ENCODE measurements around the gene MAFF.

Gene MAFF

DNA sequence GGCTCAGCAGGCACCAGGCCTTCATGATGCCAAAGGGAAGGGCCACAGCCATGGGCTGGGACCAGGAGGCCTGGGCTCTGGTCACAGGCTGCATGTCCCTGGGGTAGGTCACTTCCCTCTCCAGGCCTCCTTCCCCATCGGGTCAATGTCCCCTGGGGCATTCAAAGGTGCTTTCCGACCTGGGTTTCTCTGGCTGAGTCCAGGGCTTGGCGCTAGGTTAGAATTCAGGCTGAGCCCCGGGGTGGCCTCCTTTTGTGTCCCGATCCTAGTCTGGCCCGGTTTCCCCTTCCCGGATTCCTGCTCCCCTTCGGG is 12.2 kb downstream of the MAFF start:
- DNase-seq (ENCODE audit: low read depth): no peak
- TF ChIP-seq CTCF (conservative IDR thresholded peaks at IDR 0.05; ENCODE audit: low read depth, low read length): no peak
- peak overlapping the region; percentile 23 for H3K4me3 ChIP-seq (ENCODE audit: low read length)

DNA sequence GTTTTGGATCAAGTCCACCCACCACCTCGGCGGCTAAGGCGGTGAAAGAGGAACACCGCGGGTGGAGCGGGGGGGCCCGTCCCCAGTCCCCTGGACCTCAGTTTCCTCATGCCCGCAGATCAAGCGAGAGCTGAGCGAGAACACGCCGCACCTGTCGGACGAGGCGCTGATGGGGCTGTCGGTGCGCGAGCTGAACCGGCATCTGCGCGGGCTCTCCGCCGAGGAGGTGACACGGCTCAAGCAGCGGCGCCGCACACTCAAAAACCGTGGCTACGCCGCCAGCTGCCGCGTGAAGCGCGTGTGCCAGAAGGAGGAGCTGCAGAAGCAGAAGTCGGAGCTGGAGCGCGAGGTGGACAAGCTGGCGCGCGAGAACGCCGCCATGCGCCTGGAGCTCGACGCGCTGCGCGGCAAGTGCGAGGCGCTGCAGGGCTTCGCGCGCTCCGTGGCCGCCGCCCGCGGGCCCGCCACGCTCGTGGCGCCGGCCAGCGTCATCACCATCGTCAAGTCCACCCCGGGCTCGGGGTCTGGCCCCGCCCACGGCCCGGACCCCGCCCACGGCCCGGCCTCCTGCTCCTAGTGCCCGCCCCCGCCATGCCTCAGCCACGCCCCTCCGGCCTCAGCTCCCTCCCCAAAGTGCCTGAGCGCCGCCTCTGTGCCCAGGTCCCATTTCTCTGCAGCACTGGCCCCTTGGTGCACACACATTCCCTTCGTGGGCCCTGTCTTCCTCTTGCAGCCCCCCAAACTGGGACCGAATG is 12.7 kb downstream of the MAFF start:
- no peak for DNase-seq (ENCODE audit: low read depth)
- TF ChIP-seq CTCF (conservative IDR thresholded peaks at IDR 0.05; ENCODE audit: low read depth, low read length): peak; percentile 24
- H3K4me3 ChIP-seq (ENCODE audit: low read length): peak overlapping the region; percentile 23

DNA sequence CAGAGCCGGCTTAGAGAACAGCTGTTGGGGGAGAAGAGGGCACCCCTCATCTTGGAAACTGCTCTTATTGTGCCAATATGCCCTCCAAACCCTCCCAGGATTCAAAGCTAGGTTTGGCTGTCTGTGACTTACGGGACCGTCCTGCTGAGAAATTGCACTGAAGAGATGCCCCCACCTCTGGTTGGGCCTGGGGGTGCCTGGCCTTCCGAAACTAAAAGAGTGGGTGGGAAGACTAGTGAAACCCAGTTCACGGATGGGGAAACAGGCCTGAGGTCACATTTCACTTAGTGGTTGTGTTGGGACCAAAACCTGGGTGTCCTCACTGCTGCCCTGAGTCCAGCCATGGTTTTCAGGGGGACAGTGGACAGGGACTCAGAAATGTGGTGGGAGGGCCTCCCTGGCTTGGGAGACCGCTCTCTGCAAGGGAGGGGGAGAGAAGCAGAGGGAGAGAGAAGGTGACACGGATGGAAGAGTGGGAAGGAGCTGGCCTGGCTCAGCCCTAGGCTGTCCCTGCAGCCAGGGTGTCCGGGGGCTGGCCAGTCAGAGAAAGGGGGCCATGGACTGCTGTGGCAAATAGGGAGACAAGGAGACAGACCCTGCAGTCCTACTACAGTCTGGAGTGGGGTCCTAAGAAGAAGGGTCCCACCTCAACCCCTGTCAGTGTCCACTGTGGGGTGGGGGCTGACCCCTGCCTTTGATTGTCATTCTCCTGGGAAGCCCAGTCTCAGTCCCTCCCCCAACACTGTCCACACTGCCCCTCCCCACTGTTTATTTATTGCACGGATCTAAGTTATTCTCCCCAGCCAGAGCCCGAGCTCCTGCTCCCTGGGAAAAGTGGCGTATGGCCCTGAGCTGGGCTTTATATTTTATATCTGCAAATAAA is 13.6 kb downstream of the MAFF start:
- TF ChIP-seq CTCF (conservative IDR thresholded peaks at IDR 0.05; ENCODE audit: low read depth, low read length): no peak
- DNase-seq (ENCODE audit: low read depth): no peak
- no peak overlapping the region for H3K4me3 ChIP-seq (ENCODE audit: low read length)

GRCh38 chr22:38218661-38219622 is 17.1 kb downstream of the MAFF start:
- peak; percentile 95 for DNase-seq (ENCODE audit: low read depth)
- TF ChIP-seq CTCF (conservative IDR thresholded peaks at IDR 0.05; ENCODE audit: low read depth, low read length): no peak
- no peak overlapping the region for H3K4me3 ChIP-seq (ENCODE audit: low read length)

DNA sequence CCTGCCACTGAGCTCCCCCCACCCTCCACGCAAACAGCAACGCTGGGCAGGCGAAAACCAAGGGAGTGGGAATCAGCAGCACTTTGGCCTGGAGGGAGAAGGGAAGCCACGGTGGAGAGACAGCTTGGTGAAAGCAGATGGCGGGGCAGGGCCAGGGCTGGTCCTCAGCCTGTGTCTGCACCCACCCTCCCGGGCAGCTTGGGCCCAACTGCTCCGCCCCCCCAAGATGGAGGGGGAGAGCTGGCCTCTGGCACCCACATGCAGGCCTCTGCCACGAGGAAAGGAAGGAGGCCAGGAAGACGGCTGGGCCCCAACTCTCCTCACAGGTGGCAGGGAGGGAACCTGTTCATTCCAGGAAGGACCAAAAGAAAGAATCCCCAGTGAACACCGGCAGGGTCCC is 17.8 kb downstream of the MAFF start:
- no peak for TF ChIP-seq CTCF (conservative IDR thresholded peaks at IDR 0.05; ENCODE audit: low read depth, low read length)
- H3K4me3 ChIP-seq (ENCODE audit: low read length): no peak overlapping the region
- DNase-seq (ENCODE audit: low read depth): no peak

DNA sequence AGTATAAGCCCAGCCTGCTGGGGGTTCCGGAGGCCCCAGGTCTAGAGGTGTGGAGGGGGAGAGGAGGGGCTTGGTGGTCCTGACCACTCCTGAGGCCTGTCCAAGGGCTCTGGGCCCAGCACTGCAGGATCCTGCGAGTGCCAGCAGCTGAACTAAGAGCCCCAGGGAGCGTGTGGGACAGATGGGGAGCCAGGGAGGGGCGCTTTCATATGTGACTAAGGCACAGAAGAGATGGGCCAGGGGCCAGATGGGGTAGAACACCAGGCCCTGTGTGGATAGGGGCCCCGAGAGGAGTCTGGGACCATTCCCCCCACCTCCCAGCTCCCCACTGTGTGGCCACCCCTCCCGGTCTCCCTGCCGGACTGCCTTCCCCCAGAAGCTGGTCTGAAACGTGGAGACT is 18.4 kb downstream of the MAFF start:
- H3K4me3 ChIP-seq (ENCODE audit: low read length): no peak overlapping the region
- no peak for DNase-seq (ENCODE audit: low read depth)
- TF ChIP-seq CTCF (conservative IDR thresholded peaks at IDR 0.05; ENCODE audit: low read depth, low read length): no peak
